HUES6 (cell line): ENCODE measurements around the gene TRIM36.
A peak's percentile ranks its signal among the peaks of the same experiment; 100 is the strongest.

Source experiments
- H3K27ac ChIP-seq: 2 replicates; pipeline ENCODE4 v1.7.0; 2013; ENCODE audit warnings: low read depth, mild to moderate bottlenecking, low read length, inconsistent platforms
- H3K27me3 ChIP-seq: 2 replicates; pipeline ENCODE4 v1.6.1; 2013; ENCODE audit warnings: low read length; ENCODE audit not compliant: control insufficient read depth, insufficient read depth
- H3K36me3 ChIP-seq: 2 replicates; pipeline ENCODE4 v1.6.1; 2013; ENCODE audit warnings: low read length; ENCODE audit not compliant: control insufficient read depth, insufficient read depth
- H3K4me1 ChIP-seq: 2 replicates; pipeline ENCODE4 v1.6.1; 2013; ENCODE audit warnings: low read length; ENCODE audit not compliant: control insufficient read depth, insufficient read depth
- H3K4me3 ChIP-seq: 2 replicates; pipeline ENCODE4 v1.5.1; 2013; ENCODE audit warnings: low read depth, low read length
- H3K9ac ChIP-seq: one replicate; pipeline ENCODE4 v1.6.1; 2013; ENCODE audit warnings: mild to moderate bottlenecking, low read length
- H3K9me3 ChIP-seq: 2 replicates; pipeline ENCODE4 v1.6.1; 2013; ENCODE audit warnings: low read depth, low read length; ENCODE audit not compliant: control insufficient read depth, insufficient read depth

The TRIM36 gene

DNA sequence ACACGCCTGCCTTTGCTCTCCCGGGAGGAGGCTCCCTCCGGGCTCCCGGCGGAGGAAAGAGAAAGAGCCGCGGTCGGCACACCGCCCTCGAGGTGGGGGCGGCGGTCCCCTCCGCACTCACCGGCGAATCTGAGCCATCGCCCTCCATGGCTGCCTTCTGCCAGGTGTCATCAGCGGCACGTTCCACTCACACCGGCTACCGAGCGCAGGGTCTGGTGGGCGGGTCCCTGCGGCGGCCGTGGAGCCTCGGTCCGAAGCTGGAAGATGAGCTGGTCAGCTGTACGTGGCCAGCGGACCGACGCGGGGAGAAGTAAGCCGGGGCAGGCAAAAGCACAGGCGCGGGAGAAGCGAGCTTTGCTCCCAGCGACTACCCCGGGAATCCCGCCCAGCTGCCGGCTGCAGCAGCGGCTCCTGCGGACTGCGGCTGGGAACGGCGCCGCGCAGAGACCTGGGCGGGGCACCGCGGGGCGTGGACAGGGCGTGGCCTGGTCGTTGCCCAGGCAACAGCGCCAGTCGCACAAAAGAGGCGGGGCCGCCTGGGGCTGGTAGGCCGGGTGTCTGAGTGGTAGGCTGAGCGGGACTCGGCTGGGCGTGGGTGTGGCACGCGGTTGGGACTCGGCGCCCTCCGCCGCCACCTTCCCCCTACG, at the start of gene TRIM36:
TRIM36 (minus strand) TSS at position 422 of the 647 bp plus-strand sequence; CDS start at position 148, 274 bp downstream.
- Histone ChIP-seq H3K27ac (peak within 1 kb of the TSS; percentile 7; the same call in 1 of the 2 replicates), H3K9me3 (peaks cover 36% of the 10 kb centered on the region), H3K36me3 (peaks cover 13% of the 10 kb centered on the region), H3K27me3 (peaks cover 37% of the 10 kb centered on the region), H3K9ac (peak within 1 kb of the TSS; percentile 81), H3K4me3 (peak within 1 kb of the TSS; percentile 86), H3K4me1 (peaks cover 4% of the 10 kb centered on the region; the same call in 1 of the 2 replicates)

DNA sequence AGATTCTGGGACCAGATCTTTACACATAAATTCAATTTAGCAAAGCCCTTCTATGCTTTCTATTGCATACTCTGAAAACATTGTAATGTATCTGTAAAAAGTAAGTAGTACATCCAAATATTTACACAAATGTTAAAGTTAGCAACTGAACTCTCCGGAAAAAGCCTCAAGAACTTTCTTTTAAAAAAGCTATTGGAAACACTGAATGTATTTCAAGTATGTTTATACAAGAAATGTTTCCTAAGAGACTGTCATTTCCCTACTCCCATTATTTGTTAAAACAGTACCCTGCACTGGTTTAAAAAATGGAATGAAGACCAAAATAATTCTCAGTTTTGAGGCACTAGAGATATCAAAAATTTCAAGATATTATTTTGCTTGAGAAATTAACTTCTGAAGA, 44.8 kb upstream of the TRIM36 start:
- Histone ChIP-seq H3K27me3 (no peaks in the 10 kb centered on the region), H3K36me3 (peaks cover 9% of the 10 kb centered on the region)

GRCh38 chr5:115209279-115209678, 39.6 kb upstream of the TRIM36 start:
- Histone ChIP-seq H3K4me1 (no peaks in the 10 kb centered on the region), H3K9ac (no peak overlapping the region), H3K27ac (no peak overlapping the region), H3K9me3 (no peaks in the 10 kb centered on the region), H3K4me3 (no peak overlapping the region), H3K36me3 (peaks cover 9% of the 10 kb centered on the region), H3K27me3 (no peaks in the 10 kb centered on the region)

More for the DNA sequence above, 44.8 kb upstream of the TRIM36 start:
- no peak overlapping the region for H3K27ac ChIP-seq
- no peak overlapping the region for H3K4me3 ChIP-seq
- H3K9ac ChIP-seq = no peak overlapping the region
- H3K4me1 ChIP-seq = no peaks in the 10 kb centered on the region
- H3K9me3 ChIP-seq = no peaks in the 10 kb centered on the region

- no peak overlapping the region for H3K9ac ChIP-seq
- H3K4me1 ChIP-seq = no peaks in the 10 kb centered on the region
- H3K27ac ChIP-seq = no peak overlapping the region
- no peaks in the 10 kb centered on the region for H3K36me3 ChIP-seq
- H3K27me3 ChIP-seq = no peaks in the 10 kb centered on the region
- no peak overlapping the region for H3K4me3 ChIP-seq
- no peaks in the 10 kb centered on the region for H3K9me3 ChIP-seq
Measured at GRCh38 chr5:115202952-115203351, 33.2 kb upstream of the TRIM36 start.

DNA sequence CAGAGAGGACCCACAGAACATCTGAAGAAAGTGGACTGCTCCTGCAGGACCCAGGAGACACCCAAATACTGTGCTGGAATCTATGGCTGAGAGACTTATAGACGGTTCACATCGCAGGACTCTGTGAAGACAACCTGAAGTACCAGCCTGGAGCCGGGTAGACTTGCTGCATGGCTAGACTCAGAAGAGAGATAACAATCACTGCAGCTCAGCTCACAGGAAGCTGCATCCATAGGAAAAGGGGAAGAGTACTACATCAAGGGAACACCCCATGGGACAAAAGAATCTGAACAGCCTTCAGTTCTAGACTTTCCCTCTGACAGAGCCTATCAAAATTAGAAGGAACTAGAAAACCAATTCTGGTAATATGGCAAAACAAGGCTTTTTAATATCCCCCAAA, 26.5 kb upstream of the TRIM36 start:
- no peak overlapping the region for H3K27ac ChIP-seq
- H3K4me1 ChIP-seq = no peaks in the 10 kb centered on the region

GRCh38 chr5:115194676-115195075, 25.0 kb upstream of the TRIM36 start:
- Histone ChIP-seq H3K36me3 (no peaks in the 10 kb centered on the region), H3K4me3 (no peak overlapping the region), H3K4me1 (peaks cover 8% of the 10 kb centered on the region), H3K9ac (no peak overlapping the region), H3K27ac (no peak overlapping the region), H3K27me3 (no peaks in the 10 kb centered on the region), H3K9me3 (no peaks in the 10 kb centered on the region)

More for the DNA sequence above, 26.5 kb upstream of the TRIM36 start:
- Histone ChIP-seq H3K9me3 (no peaks in the 10 kb centered on the region), H3K9ac (no peak overlapping the region), H3K27me3 (no peaks in the 10 kb centered on the region), H3K36me3 (no peaks in the 10 kb centered on the region), H3K4me3 (no peak overlapping the region)

DNA sequence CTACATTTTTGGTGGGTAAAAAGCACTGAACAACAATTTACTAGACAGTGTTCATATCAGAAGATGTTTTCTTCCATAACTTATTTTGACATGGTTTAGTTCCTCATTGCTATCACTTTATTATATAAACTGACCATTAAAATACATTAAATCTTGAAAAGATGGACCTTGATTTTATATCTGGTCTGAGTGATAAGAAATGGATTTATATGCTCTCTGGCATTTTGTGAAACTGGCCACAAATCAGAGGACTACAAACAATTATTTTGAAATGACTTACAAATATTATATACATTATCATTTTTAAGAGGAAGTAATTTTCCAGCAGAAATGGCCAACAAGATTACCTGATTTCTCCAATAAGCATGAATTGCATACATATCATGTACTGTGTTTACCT, 23.6 kb upstream of the TRIM36 start:
- Histone ChIP-seq H3K9me3 (no peaks in the 10 kb centered on the region), H3K4me1 (peaks cover 9% of the 10 kb centered on the region), H3K9ac (no peak overlapping the region), H3K36me3 (no peaks in the 10 kb centered on the region), H3K4me3 (no peak overlapping the region), H3K27me3 (no peaks in the 10 kb centered on the region), H3K27ac (no peak overlapping the region)

GRCh38 chr5:115192098-115192497, 22.4 kb upstream of the TRIM36 start:
- no peak overlapping the region for H3K4me3 ChIP-seq
- H3K4me1 ChIP-seq = peaks cover 9% of the 10 kb centered on the region
- no peak overlapping the region for H3K9ac ChIP-seq
- H3K9me3 ChIP-seq = no peaks in the 10 kb centered on the region
- H3K27me3 ChIP-seq = no peaks in the 10 kb centered on the region
- no peaks in the 10 kb centered on the region for H3K36me3 ChIP-seq
- no peak overlapping the region for H3K27ac ChIP-seq

DNA sequence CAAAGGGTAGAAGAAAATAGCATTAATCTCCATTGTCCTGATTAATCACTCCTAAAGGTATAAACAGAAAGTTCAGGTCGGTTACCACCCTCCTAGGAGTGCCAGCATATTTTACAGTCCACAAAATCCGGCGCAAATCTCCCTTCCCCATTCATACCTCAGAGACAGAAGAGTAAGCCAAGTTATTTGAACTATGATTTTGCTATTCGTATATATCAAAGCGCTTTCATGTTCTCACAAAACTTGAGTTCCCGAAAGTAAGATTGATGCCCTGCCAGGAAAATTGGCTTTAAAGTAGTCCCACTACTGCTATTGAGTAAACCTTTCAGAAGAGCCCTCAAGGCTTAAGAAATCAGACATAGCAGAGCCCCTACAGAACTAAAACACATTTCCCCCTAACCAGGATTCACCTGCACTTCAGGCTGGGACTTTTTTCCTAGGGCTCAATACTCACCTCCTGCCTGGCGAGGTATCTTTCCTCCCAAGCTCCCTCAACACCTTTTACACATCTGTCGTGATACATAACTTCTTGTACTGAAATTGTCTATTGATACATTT, 21.8 kb upstream of the TRIM36 start:
- H3K36me3 ChIP-seq = no peaks in the 10 kb centered on the region
- no peak overlapping the region for H3K9ac ChIP-seq
- no peaks in the 10 kb centered on the region for H3K27me3 ChIP-seq
- no peaks in the 10 kb centered on the region for H3K9me3 ChIP-seq
- H3K27ac ChIP-seq = no peak overlapping the region
- no peak overlapping the region for H3K4me3 ChIP-seq
- H3K4me1 ChIP-seq = peaks cover 9% of the 10 kb centered on the region

GRCh38 chr5:115190388-115190787, 20.7 kb upstream of the TRIM36 start:
- Histone ChIP-seq H3K36me3 (no peaks in the 10 kb centered on the region), H3K4me3 (no peak overlapping the region), H3K9ac (no peak overlapping the region), H3K9me3 (no peaks in the 10 kb centered on the region), H3K4me1 (peaks cover 9% of the 10 kb centered on the region), H3K27me3 (no peaks in the 10 kb centered on the region), H3K27ac (no peak overlapping the region)

GRCh38 chr5:115189866-115190265, 20.2 kb upstream of the TRIM36 start:
- H3K4me1 ChIP-seq = peaks cover 9% of the 10 kb centered on the region
- no peaks in the 10 kb centered on the region for H3K27me3 ChIP-seq
- H3K9me3 ChIP-seq = no peaks in the 10 kb centered on the region
- H3K36me3 ChIP-seq = no peaks in the 10 kb centered on the region
- H3K27ac ChIP-seq = no peak overlapping the region
- no peak overlapping the region for H3K9ac ChIP-seq
- no peak overlapping the region for H3K4me3 ChIP-seq
